Measurements from ENCODE around the gene LAMC1. TPM values are rescaled to one million over a fixed set of nuclear protein-coding genes. Genes with fewer than 3 reads are reported as not detected.

The LAMC1 gene
- total RNA-seq, 1 experiment from 2014 or later, result 61.2 TPM

DNA sequence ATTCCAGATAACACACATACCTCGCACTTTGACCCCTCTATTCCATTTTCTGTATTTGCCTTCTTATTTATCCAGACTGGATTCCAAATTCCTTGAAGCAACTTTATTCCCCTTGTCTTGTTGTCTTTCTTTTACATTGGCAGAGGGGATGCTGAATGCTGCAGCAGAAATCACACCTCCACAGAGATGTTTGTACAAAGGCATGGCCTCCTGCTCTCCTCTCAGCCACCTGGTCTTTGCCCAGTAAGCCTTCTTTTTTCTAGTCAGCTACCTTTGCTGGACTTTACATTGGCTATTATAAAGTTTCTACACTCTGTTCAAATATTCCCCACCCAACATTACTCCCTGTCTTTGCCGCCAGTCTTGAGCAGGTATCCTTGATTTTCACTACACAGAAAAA lies 75.1 kb downstream of the LAMC1 start:
- ATAC-seq, result no peak

More for the DNA sequence above, 75.1 kb downstream of the LAMC1 start:
- POLR2A ChIA-PET, result no interaction called here
- Histone ChIP-seq H3K36me3 (ENCODE audit: control insufficient read depth in 1 of 2, insufficient read depth in 2 of 2, low read length in 2 of 2) (no peaks in the 10 kb centered on the region; a peak in 1 of 4 replicates), H3K9ac (ENCODE audit: low read length) (no peak overlapping the region), H2AFZ (ENCODE audit: low read depth, low read length, poor library complexity, severe bottlenecking) (no peak overlapping the region), H3K4me2 (ENCODE audit: low read length) (no peak overlapping the region), H3K79me2 (ENCODE audit: insufficient read depth, low read length) (peaks cover 21% of the 10 kb centered on the region; the same call in 1 of the 2 replicates), H3K27ac (ENCODE audit: low read depth, low read length) (no peak overlapping the region), H4K20me1 (ENCODE audit: insufficient read depth) (no peaks in the 10 kb centered on the region), H3K4me1 (ENCODE audit: control insufficient read depth in 1 of 2, insufficient read depth in 2 of 2, low read length in 2 of 2) (peaks cover 10 to 13% of the 10 kb centered on the region in 2 experiments), H3K9me2 (ENCODE audit: insufficient read depth) (no peaks in the 10 kb centered on the region), H3K9me3 (ENCODE audit: control insufficient read depth in 1 of 2, insufficient read depth in 1 of 2, low read depth in 1 of 2, low read length in 2 of 2) (no peaks in the 10 kb centered on the region), H3K27me3 (ENCODE audit: insufficient read depth, low read length) (no peaks in the 10 kb centered on the region), H3K4me3 (replicated peaks in 1 of 2; ENCODE audit: low read depth in 1 of 2, low read length in 2 of 2) (no peak overlapping the region)
- DNase-seq (ENCODE audit: low read depth, low spot score), result no peak
- TF ChIP-seq POLR2AphosphoS5 (IDR thresholded peaks at IDR 0.05; ENCODE audit: low read depth, low read length) (no peak), ELF1 (IDR thresholded peaks at IDR 0.05; ENCODE audit: borderline replicate concordance, low read depth) (no peak), ATF3 (IDR thresholded peaks at IDR 0.05) (no peak), ZBTB33 (IDR thresholded peaks at IDR 0.05; ENCODE audit: extremely low read depth, insufficient replicate concordance, low read length) (no peak), EZH2 (IDR thresholded peaks at IDR 0.05) (no peak), REST (IDR thresholded peaks at IDR 0.05; ENCODE audit: low read depth) (no peak), FOSL1 (IDR thresholded peaks at IDR 0.05; ENCODE audit: low read depth) (no peak), JUND (IDR thresholded peaks at IDR 0.05) (no peak)
- TF ChIP-seq, protein P1, sequence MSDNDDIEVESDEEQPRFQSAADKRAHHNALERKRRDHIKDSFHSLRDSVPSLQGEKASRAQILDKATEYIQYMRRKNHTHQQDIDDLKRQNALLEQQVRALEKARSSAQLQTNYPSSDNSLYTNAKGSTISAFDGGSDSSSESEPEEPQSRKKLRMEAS (IDR thresholded peaks at IDR 0.05), result no peak
- intact Hi-C loops (cut with micrococcal nuclease), result loop anchor here (10.0 kb wide), 1 partner anchor 134 kb away; no protein-coding TSS in a partner anchor
- RAD21 ChIA-PET (ENCODE audit: low non-redundant PET in 1 of 2, low total read pairs in 2 of 2, uncharacterized antibody in 2 of 2, unreplicated experiment in 2 of 2), result no interaction called here
- BruUV-seq (replicated peaks), result no TSS peak
- CTCF ChIA-PET, result no interaction called here

All from HCT116 (cell line).